ENCODE measurements around the gene AJAP1.

AJAP1 gene

DNA sequence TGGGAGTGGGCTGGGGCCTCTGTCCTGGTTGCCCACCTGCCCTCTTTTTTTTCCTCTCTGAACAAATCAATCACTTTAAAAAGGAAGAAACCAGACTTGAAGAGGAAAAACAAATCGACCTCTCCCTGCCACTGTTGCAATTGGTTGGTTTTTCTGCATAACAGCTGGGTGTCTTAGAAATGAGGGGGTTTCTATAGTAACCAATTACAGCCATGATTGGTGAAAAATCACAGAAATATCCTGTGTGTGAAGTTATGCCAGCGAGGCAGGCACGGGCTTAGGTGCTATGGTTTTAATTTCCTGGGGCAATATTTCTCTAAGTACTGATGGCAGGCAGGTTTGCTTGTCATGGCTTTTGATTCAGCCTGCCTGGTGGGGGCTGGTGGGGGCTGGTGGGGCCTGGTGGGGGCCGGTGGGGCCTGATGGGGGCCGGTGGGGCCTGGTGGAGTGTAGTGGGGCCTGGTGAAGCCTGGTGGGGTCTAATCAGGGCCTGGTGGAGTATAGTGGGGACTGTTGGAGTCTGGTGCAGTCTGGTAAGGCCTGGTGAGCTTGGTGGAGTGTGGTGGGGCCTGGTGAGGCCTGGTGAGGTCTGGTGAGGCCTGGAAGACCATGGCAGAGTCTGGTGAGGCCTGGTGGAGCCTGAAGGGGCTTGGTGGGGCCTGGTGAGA lies 54.6 kb downstream of the AJAP1 start:
- DNase-seq (ENCODE audit: low spot score), result no peak
- Histone ChIP-seq H3K27ac (no peak overlapping the region), H3K4me3 (no peak overlapping the region)
- no peak for TF ChIP-seq CTCF (IDR thresholded peaks at IDR 0.05)

DNA sequence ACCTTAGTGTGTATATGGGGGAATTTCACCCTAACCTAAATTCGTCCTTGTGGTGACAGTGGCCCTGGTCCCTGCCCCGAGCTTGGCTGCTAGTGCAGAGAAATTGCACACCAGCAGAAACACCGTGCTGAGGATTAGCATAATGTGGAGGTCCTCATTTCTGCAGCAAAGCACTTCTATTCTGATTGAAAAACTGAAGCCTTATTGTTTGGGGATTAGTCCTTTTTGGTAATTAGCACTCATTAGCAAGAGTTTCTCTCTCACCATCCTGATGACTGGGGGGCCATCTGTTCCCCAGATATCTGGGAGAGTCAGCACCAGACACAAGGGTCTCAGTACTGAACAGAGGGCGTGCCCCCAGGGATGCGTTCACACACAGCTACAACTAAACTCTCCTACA lies 55.2 kb downstream of the AJAP1 start:
- H3K4me3 ChIP-seq, result no peak overlapping the region
- TF ChIP-seq CTCF (IDR thresholded peaks at IDR 0.05), result no peak
- DNase-seq (ENCODE audit: low spot score), result no peak
- no peak overlapping the region for H3K27ac ChIP-seq

DNA sequence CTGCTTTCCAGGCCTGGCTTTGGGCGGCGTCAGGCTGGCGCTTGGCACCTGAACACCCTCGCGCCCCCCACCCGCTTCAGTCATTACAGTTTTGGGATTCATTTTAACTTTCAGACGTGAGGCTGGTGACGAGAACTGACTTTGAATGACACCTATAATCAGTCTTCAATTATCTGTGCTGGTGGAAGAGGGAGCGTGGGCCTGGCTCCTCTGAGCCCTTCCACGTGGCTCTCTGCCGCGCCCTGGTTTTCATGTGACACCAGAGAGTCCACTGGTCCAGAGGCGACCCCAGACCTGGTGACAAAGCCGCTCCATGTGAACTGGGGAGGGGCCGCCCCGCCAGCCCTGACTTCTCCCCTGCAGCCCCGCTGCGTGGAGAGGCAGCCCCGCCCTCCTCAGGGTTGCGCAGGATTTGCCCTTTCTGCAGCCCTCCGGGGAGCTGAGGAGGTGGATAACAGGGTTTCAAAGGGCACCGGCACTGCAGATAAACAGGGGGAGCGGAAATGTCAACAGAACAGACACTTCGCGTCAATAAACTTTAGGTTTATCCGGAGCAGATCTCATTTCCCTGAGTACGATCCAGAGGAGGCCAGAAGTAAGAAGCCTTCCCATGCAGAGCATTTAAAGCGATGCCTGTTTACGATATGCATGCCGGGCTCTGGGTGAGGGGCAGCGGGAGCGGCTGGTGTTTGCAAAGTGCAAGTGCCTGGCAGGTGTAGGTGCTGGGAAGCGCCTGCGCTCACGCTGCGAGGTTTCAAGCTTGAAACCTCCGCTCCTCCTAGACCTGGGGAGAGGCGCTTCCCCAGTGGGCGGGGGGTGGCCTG lies 56.4 kb downstream of the AJAP1 start:
- Histone ChIP-seq H3K27ac (no peak overlapping the region), H3K4me3 (no peak overlapping the region)
- TF ChIP-seq CTCF (IDR thresholded peaks at IDR 0.05), result no peak
- DNase-seq (ENCODE audit: low spot score), result no peak

- no peak overlapping the region for H3K4me3 ChIP-seq
- DNase-seq (ENCODE audit: low spot score), result no peak
- no peak overlapping the region for H3K27ac ChIP-seq
- no peak for TF ChIP-seq CTCF (IDR thresholded peaks at IDR 0.05)
Measured at GRCh38 chr1:4711416-4712275, 57.2 kb downstream of the AJAP1 start.

DNA sequence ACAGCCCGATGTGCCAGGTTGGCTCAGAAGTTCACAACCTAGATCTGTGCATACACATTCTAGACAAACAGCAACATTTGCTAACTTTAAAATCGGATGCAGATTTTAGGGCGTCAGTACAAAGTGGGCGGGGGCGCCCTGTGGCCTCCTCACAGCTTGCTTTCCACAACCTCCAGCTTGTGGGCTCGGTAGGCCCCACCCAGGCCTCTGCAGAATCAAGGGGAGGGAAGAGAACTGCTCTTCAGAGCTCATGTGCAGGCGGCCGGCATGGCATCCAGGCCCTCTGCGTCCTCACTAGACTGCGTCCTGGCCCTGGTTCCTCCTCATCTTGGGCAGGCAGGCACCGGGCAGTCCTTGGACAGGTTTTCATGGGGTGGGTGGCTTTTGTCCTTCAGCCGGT lies 59.3 kb downstream of the AJAP1 start:
- no peak for TF ChIP-seq CTCF (IDR thresholded peaks at IDR 0.05)
- Histone ChIP-seq H3K4me3 (no peak overlapping the region), H3K27ac (no peak overlapping the region)
- DNase-seq (ENCODE audit: low spot score), result no peak

- TF ChIP-seq CTCF (IDR thresholded peaks at IDR 0.05), result no peak
- no peak overlapping the region for H3K4me3 ChIP-seq
Measured at GRCh38 chr1:4716406-4716805, 62.0 kb downstream of the AJAP1 start.

More at GRCh38 chr1:4716406-4716805, 62.0 kb downstream of the AJAP1 start:
- H3K27ac ChIP-seq, result no peak overlapping the region
- no peak for DNase-seq (ENCODE audit: low spot score)

Data from coronary artery (tissue), 2 donors.